Daoy (cell line): ENCODE results near the gene CFAP300. TPM values are rescaled to one million over a fixed set of nuclear protein-coding genes. Genes with fewer than 3 reads are reported as not detected.

ENCODE experiments used
- DNase-seq: peaks from one replicate; pipeline ENCODE4 v3.0.0-alpha.2; 2015; ENCODE audit warnings: low read depth
- total RNA-seq: library from RNA; depleted of rRNA; stranded (reverse); fragments of >200 nt; shearing (Covaris generic); gene quantifications from 2 replicates; pipeline ENCODE4 v1.2.3, GENCODE V29; 2014; rRNA removed

CFAP300 gene
- total RNA-seq, 1 experiment from 2014 or later = 4.1 TPM

- no peak for DNase-seq
Measured at GRCh38 chr11:102120437-102120973, 73.3 kb downstream of the CFAP300 start.

- DNase-seq = no peak
Measured at GRCh38 chr11:102121329-102121728, 74.1 kb downstream of the CFAP300 start.

Other genes with a start within 250 kb of the CFAP300 start
- 0.80 and 0.92 TPM in 2 replicates for gene CEP126, start 132.4 kb upstream of the CFAP300 start, total RNA-seq
- gene ANGPTL5, start 130.9 kb upstream of the CFAP300 start, total RNA-seq = not detected in 2 replicates
- gene YAP1, start 63.0 kb downstream of the CFAP300 start, total RNA-seq = 35.5 and 49.0 TPM in 2 replicates